ENCODE data around the gene GJA5.

DNA sequence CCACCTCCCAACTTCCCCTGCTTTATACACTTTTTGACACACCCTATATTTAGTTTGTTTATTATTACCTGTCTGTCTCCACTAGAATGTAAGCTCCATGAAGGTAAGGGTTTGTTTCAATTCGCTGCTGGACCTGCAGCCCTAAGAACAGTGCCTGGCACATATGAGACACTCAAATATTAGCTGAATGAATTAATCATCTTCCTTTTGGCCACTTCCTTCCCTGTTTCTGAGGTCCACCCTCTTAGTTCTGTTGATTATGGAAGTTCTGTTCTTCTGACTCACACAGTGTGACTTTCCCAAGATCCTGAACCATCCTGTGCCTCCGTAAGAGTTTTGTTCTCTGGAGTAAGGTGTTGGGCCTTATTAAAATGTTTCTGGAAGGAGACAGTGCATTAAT lies 40.4 kb upstream of the GJA5 start:
- TF ChIP-seq CTCF (IDR thresholded peaks at IDR 0.05) (no peak), REST (IDR thresholded peaks at IDR 0.05; ENCODE audit: insufficient read depth in 1 of 2, low read depth in 2 of 2, low read length in 1 of 2) (no peak), POLR2AphosphoS5 (IDR thresholded peaks at IDR 0.05; ENCODE audit: low read depth, low read length) (no peak), SIN3A (IDR thresholded peaks at IDR 0.05; ENCODE audit: borderline replicate concordance, insufficient read depth, low read depth, low read length) (no peak)

Data from Panc1 (cell line).